Astrocyte of the hippocampus (primary cell): ENCODE results near the gene ZNF808.
"Not testable (repeated sequence)": the region's sequence is repeated elsewhere in the genome, so short reads cannot be mapped to it uniquely, and the experiment has no call there.

Experiments
- DNase-seq: peaks from one replicate; pipeline ENCODE4 v3.0.0; 2011; ENCODE audit warnings: low read depth, low spot score

ZNF808 gene

DNA sequence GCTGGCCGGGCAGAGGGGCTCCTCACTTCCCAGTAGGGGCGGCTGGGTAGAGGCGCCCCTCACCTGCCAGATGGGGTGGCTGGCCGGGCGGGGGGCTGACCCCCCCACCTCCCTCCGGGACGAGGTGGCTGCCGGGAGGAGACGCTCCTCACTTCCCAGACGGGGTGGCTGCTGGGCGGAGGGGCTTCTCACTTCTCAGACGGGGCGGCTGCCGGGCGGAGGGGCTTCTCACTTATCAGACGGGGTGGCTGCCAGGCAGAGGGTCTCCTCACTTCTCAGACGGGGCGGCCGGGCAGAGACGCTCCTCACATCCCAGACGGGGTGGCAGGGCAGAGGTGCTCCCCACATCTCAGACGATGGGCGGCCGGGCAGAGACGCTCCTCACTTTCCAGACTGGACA, 66.0 kb downstream of the ZNF808 start:
- not testable (repeated sequence) for DNase-seq

DNA sequence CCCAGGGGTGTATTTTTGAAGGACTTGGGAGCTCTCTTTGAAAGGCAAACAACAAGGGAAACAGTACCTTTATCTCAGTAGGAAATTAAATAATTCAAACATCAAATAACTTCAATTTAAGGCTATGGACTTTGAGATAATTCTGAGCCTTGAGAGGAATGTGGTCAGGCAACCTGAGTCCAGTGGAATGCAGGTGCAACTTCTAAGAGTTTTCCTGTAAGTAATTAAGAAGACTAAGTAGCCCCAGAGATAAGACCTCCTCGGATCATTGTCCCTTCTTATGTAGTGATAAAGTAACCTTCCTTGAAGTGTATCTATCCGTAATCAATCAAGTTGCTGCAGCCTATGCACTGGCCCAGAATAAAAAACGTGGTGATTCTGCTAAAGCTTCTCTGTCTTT, 71.8 kb downstream of the ZNF808 start:
- DNase-seq: no peak

DNA sequence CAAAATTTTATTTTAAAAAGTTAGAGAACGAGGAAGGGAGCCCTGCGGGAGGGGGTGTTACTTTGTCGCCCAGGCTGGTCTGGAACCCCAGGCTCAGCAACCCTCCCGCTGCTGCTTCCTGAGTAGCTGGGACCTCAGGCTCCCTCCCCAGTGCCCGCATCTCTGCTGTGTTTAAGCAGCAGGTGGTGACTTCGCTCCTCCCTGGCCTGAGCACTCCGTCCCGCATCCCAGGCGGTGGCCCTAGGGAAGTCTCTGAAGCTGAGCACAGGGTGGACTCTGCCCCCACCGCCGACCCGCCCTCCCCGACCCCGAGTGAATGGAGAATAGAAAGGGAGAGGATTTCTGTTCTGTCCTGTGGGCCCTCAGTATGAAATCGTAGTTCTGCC, 73.2 kb downstream of the ZNF808 start:
- no peak for DNase-seq

DNA sequence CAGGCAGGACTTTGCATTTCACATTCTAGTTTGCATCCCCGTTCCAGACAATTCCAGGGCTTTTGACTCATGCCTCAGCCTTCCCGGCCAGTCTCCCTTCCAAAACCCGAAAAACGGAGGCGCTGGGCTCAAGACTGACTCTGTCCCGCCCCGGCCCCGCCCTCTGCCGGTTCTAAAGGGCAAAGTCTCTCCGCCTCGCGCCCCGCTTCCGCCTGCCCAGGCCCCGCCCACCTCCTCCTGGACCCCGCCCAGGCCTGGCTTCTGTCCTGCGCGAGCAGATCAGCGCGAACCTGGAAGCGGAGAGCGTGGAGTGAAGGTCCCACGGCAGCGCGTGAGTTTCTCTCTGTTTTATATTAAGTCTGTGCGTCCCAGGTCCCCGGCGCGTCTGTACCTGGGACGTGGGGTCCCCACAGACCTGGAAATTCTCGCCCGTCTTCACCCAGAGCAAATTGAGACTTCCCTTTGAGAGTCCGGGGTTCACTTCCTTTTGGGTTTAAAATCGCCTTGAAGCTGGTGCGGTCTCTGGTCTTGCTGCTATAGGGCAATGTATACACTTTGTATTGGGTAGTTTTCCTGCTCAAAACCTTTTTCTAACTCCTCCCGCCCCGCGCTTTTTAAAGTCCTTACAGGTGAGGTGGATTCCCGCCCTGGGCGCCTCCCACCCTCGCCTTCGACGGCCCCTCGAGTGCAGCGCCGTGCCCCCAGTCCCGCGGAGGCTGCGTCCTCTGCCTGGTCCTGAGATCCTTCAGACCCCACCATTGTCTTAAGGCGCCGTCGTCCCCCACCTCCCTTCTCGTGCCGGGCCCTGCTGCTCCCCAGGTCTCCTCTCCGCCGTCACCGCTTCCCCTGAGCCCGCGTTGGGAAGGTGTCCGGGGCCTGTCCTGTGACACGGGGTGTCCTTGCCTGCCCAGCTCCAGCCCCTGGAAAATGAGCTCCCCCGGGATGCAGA, 73.8 kb downstream of the ZNF808 start:
- peak; percentile 96 for DNase-seq

DNA sequence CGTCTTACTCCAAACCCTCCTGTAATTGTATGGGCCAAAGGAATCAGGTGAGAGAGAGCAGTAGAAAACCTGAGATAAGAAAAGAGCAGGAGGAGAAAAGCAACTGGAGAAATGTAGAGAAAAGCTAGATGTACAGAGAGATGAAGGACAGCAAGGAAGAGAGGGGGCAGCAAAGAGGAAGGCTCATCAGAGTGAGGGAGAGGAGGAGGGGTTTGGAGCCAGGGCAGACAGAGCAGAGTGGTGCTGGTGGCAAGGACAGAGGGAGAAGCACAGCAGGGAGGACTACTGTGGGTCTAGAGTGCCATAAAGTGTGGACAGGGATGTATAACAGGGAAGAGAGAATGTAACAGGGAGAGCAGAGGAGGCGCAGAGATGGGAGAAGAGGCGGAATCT, 74.5 kb downstream of the ZNF808 start:
- not testable (repeated sequence) for DNase-seq

DNA sequence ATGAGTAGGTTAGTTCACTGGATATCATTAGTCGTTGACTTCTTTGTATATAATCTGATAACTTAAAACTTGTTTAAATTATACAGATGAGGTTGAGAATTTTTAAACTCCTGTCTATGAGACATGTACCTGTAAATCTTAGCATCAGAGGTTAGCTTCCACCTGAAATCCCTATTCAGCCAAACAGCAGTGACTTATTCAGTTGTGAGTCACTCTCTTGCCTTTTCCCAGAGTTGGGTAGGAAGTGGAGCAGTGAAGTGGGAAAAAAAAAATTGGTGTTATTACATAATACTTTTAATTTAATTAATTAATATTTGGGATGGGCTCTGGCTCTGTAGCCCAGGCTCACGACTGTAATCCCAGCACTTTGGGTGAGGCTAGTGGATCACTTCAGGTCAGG, 75.5 kb downstream of the ZNF808 start:
- no peak for DNase-seq

DNA sequence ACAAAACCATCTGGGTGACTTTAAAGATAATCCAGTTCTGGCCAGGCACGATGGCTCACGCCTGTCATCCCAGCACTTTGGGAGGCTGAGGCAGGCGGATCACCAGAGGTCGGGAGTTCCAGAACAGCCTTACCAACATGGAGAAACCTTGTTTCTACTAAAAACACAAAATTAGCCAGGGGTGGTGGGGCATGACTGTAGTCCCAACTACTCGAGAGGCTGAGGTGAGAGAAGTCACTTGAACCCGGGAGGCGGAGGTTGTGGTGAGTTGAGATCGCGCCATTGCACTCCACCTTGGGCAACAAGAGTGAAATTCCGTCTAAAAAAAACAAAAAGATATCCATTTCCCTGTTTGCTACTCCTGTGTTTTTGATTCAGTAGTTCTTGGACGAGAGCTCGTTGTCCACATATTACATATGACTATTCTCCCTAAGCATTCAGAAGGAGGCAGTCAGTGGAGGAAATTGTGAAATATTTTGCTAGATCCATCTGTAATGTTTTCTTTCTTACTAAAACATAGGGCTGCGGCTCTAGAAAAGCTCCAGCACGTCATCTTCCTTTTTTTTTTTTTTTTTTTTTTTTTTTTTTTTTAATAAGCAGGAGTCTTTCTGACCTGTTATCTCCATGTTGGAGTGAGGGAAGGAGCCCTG, 76.2 kb downstream of the ZNF808 start:
- DNase-seq: no peak
